SH-SY5Y (cell line): ENCODE data around the gene TSHZ1.

Experiments
- GATA2 ChIP-seq: IDR thresholded peaks from 2 replicates; pipeline ENCODE4 v1.6.1; 2011; ENCODE audit warnings: mild to moderate bottlenecking, low read depth, low read length
- GATA3 ChIP-seq: IDR thresholded peaks from 2 replicates; pipeline ENCODE4 v1.6.1; 2011; ENCODE audit warnings: low read depth, mild to moderate bottlenecking, low read length, moderate library complexity

DNA sequence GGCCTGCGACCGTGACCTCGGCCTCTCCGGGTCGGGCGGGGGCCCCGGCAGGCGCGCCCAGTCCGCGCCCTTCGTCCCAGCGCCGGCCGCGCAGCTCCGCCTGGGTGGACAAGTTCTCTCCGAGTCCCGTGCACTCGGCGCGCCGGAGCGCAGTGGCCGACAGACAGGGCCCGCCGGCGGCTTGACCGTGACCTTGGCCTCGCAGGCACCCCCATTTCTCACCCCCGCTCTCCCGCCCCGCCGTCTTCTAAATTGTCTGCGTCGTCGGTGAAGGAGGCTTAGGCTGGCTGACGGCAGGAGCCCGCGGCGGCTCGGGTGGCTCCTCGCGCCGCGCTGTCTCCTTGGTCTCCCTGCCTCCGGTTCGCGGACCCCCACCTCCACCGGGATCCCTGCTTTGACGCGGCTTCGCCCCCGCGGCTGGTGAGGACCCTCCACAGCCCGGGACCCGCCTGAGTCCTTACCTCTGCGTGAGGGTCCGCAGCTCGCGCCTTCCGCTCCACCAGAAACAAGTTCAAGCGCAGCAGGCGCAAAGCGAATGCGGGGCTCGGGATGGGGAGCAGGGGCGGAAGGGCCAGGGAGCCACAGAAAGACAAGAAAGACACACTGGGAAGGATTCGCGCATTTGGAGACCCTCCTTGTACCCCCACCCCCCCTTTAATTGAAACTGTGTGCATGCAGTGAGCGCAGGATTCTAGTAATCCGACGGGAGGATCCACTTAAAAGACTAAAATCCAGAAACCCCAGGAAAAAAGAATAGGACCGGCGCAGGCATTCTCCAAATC lies 5.7 kb upstream of the TSHZ1 start:
- TF ChIP-seq GATA2 (no peak), GATA3 (no peak)
